HTR-8/SVneo (cell line): ENCODE data around the gene GLB1L.
"Not testable (repeated sequence)": the region's sequence is repeated elsewhere in the genome, so short reads cannot be mapped to it uniquely, and the experiment has no call there.

Experiments
- DNase-seq: peaks from one replicate; pipeline ENCODE4 v3.0.0; 2011; ENCODE audit warnings: low spot score, mixed read lengths; ENCODE audit not compliant: insufficient read length
- FAIRE-seq: peaks from 2 replicates; lab custom pipeline; 2011; peaks lifted over from hg19 to GRCh38; lab: Jason Lieb, UNC

The GLB1L gene

GRCh38 chr2:219209236-219210195 lies 35.7 kb downstream of the GLB1L start:
- DNase-seq = no peak
- FAIRE-seq = no peak

- no peak for DNase-seq
- no peak for FAIRE-seq
These were observed 37.1 kb downstream of the GLB1L start for GRCh38 chr2:219207884-219208740.

GRCh38 chr2:219207134-219207883 lies 37.9 kb downstream of the GLB1L start:
- no peak for FAIRE-seq
- no peak for DNase-seq

- FAIRE-seq (peak; percentile 69), DNase-seq (peak; percentile 96)
These were observed 38.7 kb downstream of the GLB1L start, which contains the start of gene ZFAND2B for GRCh38 chr2:219206328-219207133. Gene ZFAND2B (plus strand): TSS chr2:219206782. CDS start chr2:219206988, 206 bp downstream.

DNA sequence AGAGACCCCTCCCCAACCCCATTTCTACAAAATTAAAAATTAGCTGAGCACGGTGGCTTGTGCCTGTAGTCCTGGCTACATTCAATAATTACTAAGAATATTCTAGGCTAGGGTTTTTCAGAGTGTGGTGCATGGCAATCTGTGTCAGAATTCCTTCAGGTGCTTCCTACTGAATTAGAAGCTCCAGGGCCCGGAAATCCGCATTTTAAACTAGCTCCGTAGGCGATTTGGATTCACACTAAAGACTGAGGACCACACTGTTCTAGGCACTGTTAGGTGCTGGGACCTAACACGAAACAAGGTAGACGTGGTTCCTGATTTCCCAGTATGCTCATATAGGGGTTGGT lies 39.3 kb downstream of the GLB1L start:
- DNase-seq (no peak), FAIRE-seq (no peak)

GRCh38 chr2:219205165-219205538 lies 40.1 kb downstream of the GLB1L start:
- FAIRE-seq (no peak), DNase-seq (no peak)

DNA sequence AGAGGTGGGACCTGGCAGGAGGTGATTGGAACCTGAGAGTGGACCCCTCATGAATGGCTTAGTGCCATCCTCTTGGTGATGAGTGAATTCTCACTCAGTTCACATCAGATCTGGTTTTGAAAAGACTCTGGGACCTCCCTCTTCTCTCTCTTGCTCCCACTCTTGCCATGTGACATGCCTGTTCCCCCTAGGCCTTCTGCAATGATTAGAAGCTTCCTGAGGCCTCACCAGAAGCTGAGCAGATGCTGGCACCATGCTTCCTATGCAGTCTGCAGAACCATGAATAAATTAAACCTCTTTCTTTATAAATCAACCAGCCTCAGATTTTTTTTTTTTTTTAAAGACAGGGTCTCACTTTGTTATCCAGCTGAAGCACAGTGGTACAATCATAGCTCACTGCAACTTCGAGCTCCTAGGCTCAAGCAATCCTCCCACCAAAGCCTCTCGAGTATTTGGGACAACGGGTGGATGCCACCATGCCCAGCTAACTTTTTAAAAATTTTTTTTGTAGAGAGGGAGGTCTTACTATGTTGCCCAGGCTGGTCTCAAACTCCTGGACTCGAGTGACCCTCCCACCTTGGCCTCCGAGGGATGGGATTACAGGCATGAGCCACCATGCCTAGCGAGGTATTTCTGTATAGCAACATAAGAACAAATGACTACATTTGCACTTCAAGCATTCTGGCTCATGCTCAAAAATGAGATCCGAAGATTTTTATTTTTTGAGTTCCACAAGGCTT lies 40.6 kb downstream of the GLB1L start:
- no peak for FAIRE-seq
- no peak for DNase-seq

GRCh38 chr2:219201331-219201730 lies 43.9 kb downstream of the GLB1L start:
- not testable (repeated sequence) for DNase-seq, FAIRE-seq

DNA sequence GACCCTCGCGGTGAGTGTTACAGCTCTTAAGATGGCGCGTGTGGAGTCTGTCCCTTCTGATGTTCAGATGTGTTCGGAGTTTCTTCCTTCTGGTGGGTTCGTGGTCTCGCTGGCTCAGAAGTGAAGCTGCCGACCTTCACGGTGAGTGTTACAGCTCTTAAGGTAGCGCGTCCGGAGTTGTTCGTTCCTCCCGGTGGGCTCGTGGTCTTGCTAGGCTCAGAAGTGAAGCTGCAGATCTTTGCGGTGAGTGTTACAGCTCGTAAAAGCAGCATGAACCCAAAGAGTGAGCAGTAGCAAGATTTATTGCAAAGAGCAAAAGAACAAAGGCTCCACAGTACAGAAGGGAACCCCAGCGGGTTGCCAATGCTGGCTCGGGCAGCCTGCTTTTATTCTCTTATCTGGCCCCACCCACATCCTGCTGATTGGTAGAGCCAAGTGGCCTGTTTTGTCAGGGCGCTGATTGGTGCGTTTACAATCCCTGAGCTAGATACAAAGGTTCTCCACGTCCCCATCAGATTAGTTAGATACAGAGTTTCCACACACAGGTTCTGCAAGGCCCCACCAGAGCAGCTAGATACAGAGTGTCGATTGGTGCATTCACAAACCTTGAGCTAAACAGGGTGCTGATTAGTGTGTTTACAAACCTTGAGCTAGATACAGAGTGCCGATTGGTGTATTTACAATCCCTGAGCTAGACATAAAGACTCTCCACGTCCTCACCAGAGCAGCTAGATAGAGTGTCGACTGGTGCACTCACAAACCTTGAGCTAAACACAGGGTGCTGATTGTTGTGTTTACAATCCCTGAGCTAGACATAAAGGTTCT lies 44.5 kb downstream of the GLB1L start:
- FAIRE-seq, DNase-seq: not testable (repeated sequence)

- FAIRE-seq (no peak), DNase-seq (no peak)
These were observed 45.6 kb downstream of the GLB1L start for GRCh38 chr2:219199470-219200211.

- FAIRE-seq = no peak
- no peak for DNase-seq
These were observed 46.3 kb downstream of the GLB1L start for GRCh38 chr2:219198974-219199373.

- DNase-seq (no peak), FAIRE-seq (no peak)
These were observed 47.9 kb downstream of the GLB1L start for GRCh38 chr2:219197388-219197787.

DNA sequence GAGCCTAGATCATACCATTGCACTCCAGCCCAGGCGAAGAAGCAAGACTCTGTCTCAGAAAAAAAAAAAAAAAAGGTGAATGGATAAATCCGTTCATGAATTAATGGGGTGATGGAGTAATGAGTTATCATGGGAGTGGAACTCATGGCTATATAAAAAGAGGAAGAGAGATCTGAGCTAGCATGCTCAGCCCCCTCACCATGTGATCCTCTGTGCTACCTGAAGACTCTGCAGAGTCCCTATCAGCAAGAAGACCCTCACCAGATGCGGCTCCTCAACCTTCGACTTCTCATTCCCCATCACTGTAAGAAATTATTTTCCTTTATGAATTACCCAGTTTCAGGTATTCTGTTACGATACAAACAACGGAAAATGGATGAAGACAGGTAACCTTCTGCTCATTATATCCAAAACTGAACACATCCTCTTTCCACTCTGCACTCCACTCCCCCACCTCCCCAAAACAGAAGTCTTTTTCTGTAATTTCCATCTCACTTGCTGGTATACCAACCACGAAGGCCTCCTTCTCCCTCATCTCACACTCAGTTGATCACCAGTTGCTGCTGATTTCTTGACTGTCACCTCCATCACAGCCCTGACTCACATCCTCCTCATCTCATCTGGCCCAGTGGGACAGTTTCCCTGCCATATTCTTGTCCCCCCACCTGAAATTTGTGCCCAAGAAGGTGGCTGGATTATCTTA lies 58.3 kb downstream of the GLB1L start:
- DNase-seq = no peak
- FAIRE-seq = no peak
